H9 (cell line): Measurements from ENCODE around the gene CCNB1IP1. TPM values are rescaled to one million over a fixed set of nuclear protein-coding genes. Genes with fewer than 3 reads are reported as not detected.

Experiments
- DNase-seq: peaks from one replicate; pipeline ENCODE4 v3.0.0-alpha.2; 2017
- H2AFZ ChIP-seq: one replicate; pipeline ENCODE4 v1.6.1; 2013; ENCODE audit warnings: mild to moderate bottlenecking, low read length, control low read depth, moderate library complexity
- H2AK5ac ChIP-seq: 2 replicates; pipeline ENCODE4 v1.6.1; 2013; ENCODE audit warnings: low read length, control low read depth, mixed read lengths; ENCODE audit not compliant: insufficient read length
- H2BK120ac ChIP-seq: one replicate; pipeline ENCODE4 v1.6.1; 2013; ENCODE audit warnings: low read depth, mild to moderate bottlenecking, low read length, control low read depth, inconsistent platforms; ENCODE audit not compliant: poor library complexity, severe bottlenecking
- H2BK12ac ChIP-seq: 2 replicates; pipeline ENCODE4 v1.6.1; 2013; ENCODE audit warnings: low read length, control low read depth, mixed read lengths, low read depth; ENCODE audit not compliant: insufficient read length
- H2BK15ac ChIP-seq: 2 replicates; pipeline ENCODE4 v1.6.1; 2013; ENCODE audit warnings: low read depth, low read length, control low read depth
- H2BK20ac ChIP-seq: one replicate; pipeline ENCODE4 v1.6.1; 2013; ENCODE audit warnings: low read depth, mild to moderate bottlenecking, low read length, control low read depth, inconsistent platforms; ENCODE audit not compliant: poor library complexity, severe bottlenecking
- H2BK5ac ChIP-seq: 2 replicates; pipeline ENCODE4 v1.6.1; 2013; ENCODE audit warnings: low read length, control low read depth, mixed read lengths; ENCODE audit not compliant: insufficient read length
- H3K14ac ChIP-seq: 2 replicates; pipeline ENCODE4 v1.6.1; 2013; ENCODE audit warnings: low read length, control low read depth; ENCODE audit not compliant: insufficient read depth
- H3K18ac ChIP-seq: 2 replicates; pipeline ENCODE4 v1.6.1; 2013; ENCODE audit warnings: low read depth, mild to moderate bottlenecking, mixed read lengths, low read length, control low read depth; ENCODE audit not compliant: insufficient read length
- H3K23ac ChIP-seq: 2 replicates; pipeline ENCODE4 v1.6.1; 2013; ENCODE audit warnings: low read length, control low read depth, mixed read lengths, low read depth; ENCODE audit not compliant: insufficient read length
- H3K23me2 ChIP-seq: 2 replicates; pipeline ENCODE4 v1.6.1; 2013; ENCODE audit warnings: low read depth, mild to moderate bottlenecking, mixed read lengths, low read length, control low read depth; ENCODE audit not compliant: insufficient read length, poor library complexity, severe bottlenecking
- H3K27ac ChIP-seq: 2 replicates; pipeline ENCODE4 v1.5.1; 2013; ENCODE audit warnings: low read length, control low read depth, mixed read lengths, low read depth; ENCODE audit not compliant: insufficient read length
- H3K27me3 ChIP-seq: 2 replicates; pipeline ENCODE4 v1.6.1; 2013; ENCODE audit warnings: low read length, control low read depth, inconsistent platforms; ENCODE audit not compliant: insufficient read depth
- H3K4ac ChIP-seq: 2 replicates; pipeline ENCODE4 v1.6.1; 2013; ENCODE audit warnings: low read depth, mild to moderate bottlenecking, control low read depth, inconsistent platforms, low read length, moderate library complexity
- H3K4me1 ChIP-seq: 2 replicates; pipeline ENCODE4 v1.6.1; 2013; ENCODE audit warnings: low read length, control low read depth, inconsistent platforms; ENCODE audit not compliant: insufficient read depth
- H3K4me2 ChIP-seq: 2 replicates; pipeline ENCODE4 v1.6.1; 2013; ENCODE audit warnings: low read length, control low read depth, mixed read lengths; ENCODE audit not compliant: insufficient read length, insufficient read depth
- H3K56ac ChIP-seq: 2 replicates; pipeline ENCODE4 v1.6.1; 2013; ENCODE audit warnings: low read depth, mild to moderate bottlenecking, mixed read lengths, low read length, control low read depth; ENCODE audit not compliant: insufficient read length
- H3K79me1 ChIP-seq: 2 replicates; pipeline ENCODE4 v1.6.1; 2013; ENCODE audit warnings: low read depth, mild to moderate bottlenecking, moderate library complexity, low read length, control low read depth, inconsistent platforms; ENCODE audit not compliant: insufficient read depth, poor library complexity, severe bottlenecking
- H3K79me2 ChIP-seq: 2 replicates; pipeline ENCODE4 v1.6.1; 2013; ENCODE audit warnings: low read length, control low read depth, inconsistent platforms; ENCODE audit not compliant: insufficient read depth
- H3K9ac ChIP-seq: 2 replicates; pipeline ENCODE4 v1.6.1; 2013; ENCODE audit warnings: low read length, control low read depth, mixed read lengths; ENCODE audit not compliant: insufficient read length; ENCODE audit errors: extremely low read depth
- H3K9me3 ChIP-seq: one replicate; pipeline ENCODE4 v1.6.1; 2013; ENCODE audit warnings: low read depth, low read length, inconsistent platforms; ENCODE audit not compliant: control insufficient read depth
- H3T11ph ChIP-seq: one replicate; pipeline ENCODE4 v1.6.1; 2013; ENCODE audit warnings: mild to moderate bottlenecking, low read length, control low read depth, inconsistent platforms
- H4K20me1 ChIP-seq: one replicate; pipeline ENCODE4 v1.6.1; 2013; ENCODE audit not compliant: control insufficient read depth, insufficient read length, insufficient read depth
- H4K5ac ChIP-seq: 2 replicates; pipeline ENCODE4 v1.6.1; 2013; ENCODE audit warnings: low read depth, mild to moderate bottlenecking, mixed read lengths, low read length, control low read depth; ENCODE audit not compliant: insufficient read length
- H4K8ac ChIP-seq: replicated peaks from 2 replicates; pipeline ENCODE4 v1.6.1; 2013; ENCODE audit warnings: low read length, control low read depth, mixed read lengths, low read depth; ENCODE audit not compliant: insufficient read length
- H4K91ac ChIP-seq: 2 replicates; pipeline ENCODE4 v1.6.1; 2013; ENCODE audit warnings: low read depth, mild to moderate bottlenecking, moderate library complexity, mixed read lengths, low read length, control low read depth; ENCODE audit not compliant: insufficient read length
- H3K27ac Mint-ChIP-seq, 3 experiments: 2 replicates in 2 of 3; 3 replicates in 1 of 3; pipeline ENCODE4 v1.8.0; 2020 to 2021; ENCODE audit warnings: mixed read lengths in 3 of 3, mild to moderate bottlenecking in 1 of 3, moderate library complexity in 1 of 3
- H3K27me3 Mint-ChIP-seq: 2 replicates; pipeline ENCODE4 v1.8.0; 2021; ENCODE audit warnings: low read depth, mild to moderate bottlenecking, moderate library complexity, mixed read lengths
- H3K36me3 Mint-ChIP-seq, 3 experiments: 2 replicates in 2 of 3; 3 replicates in 1 of 3; pipeline ENCODE4 v1.8.0; 2020 to 2021; ENCODE audit warnings: low read depth in 3 of 3, mixed read lengths in 3 of 3; ENCODE audit not compliant: insufficient read depth in 1 of 3
- H3K4me1 Mint-ChIP-seq, 2 experiments: 2 replicates each; pipeline ENCODE4 v1.8.0; 2020; ENCODE audit warnings: mixed read lengths in 2 of 2
- H3K4me3 Mint-ChIP-seq, 2 experiments: 2 replicates in 1 of 2; 3 replicates in 1 of 2; pipeline ENCODE4 v1.8.0; 2020 to 2021; ENCODE audit warnings: mild to moderate bottlenecking in 2 of 2, mixed read lengths in 2 of 2, moderate library complexity in 1 of 2
- H3K9me3 Mint-ChIP-seq, 2 experiments: 2 replicates in 1 of 2; 3 replicates in 1 of 2; pipeline ENCODE4 v1.8.0; 2020; ENCODE audit warnings: mild to moderate bottlenecking in 2 of 2, mixed read lengths in 2 of 2, moderate library complexity in 1 of 2
- CTCF ChIP-seq: fragments of 200-600 bp; sonication (generic); conservative IDR thresholded peaks from 3 replicates; pipeline ENCODE4 v1.8.0; 2021; ENCODE audit warnings: antibody characterized with exemption, mild to moderate bottlenecking
- WGBS: extraction: QIAGEN DNeasy Blood & Tissue Kit; methylation state at CpG from one replicate; pipeline ENCODE4 v1.1.7; 2013; ENCODE audit warnings: missing lambda C conversion rate, low lambda C conversion rate, mixed read lengths; ENCODE audit not compliant: insufficient read length; ENCODE audit errors: extremely low coverage; 5-methylcytosine and 5-hydroxymethylcytosine counted together
- total RNA-seq: library from RNA; stranded (reverse); gene quantifications from 2 replicates; pipeline ENCODE4 v1.2.1, GENCODE V29; 2021

CCNB1IP1 gene
- total RNA-seq, 1 experiment from 2014 or later: 165 TPM

- H3K4me2 ChIP-seq: no peak overlapping the region
- no peak overlapping the region for H2BK15ac ChIP-seq
- no peaks in the 10 kb centered on the region for H3K4me1 ChIP-seq
- Mint-ChIP-seq H3K4me3 (no peak overlapping the region), H3K36me3 (peaks cover 26 to 78% (median 63%) of the 10 kb centered on the region in 3 experiments; a peak in 6 of 7 replicates), H3K4me1 (no peaks in the 10 kb centered on the region), H3K27ac (peak overlapping the region in 1 of 3 experiments; percentile 59; a peak in 2 of 7 replicates), H3K27me3 (no peaks in the 10 kb centered on the region), H3K9me3 (no peaks in the 10 kb centered on the region; a peak in 1 of 5 replicates)
- no peak overlapping the region for H2BK5ac ChIP-seq
- no peaks in the 10 kb centered on the region for H3K27me3 ChIP-seq
- no peak overlapping the region for H3K23ac ChIP-seq
- H3K4ac ChIP-seq: no peak overlapping the region
- H2BK20ac ChIP-seq: no peak overlapping the region
- H2BK120ac ChIP-seq: no peak overlapping the region
- H4K8ac ChIP-seq: no peak overlapping the region
- H2BK12ac ChIP-seq: no peak overlapping the region
- TF ChIP-seq CTCF: no peak
- H3K56ac ChIP-seq: no peak overlapping the region
- no peak for DNase-seq
- H2AK5ac ChIP-seq: no peak overlapping the region
- H2AFZ ChIP-seq: no peak overlapping the region
- H3K27ac ChIP-seq: no peak overlapping the region
- no peak overlapping the region for H4K5ac ChIP-seq
- no peaks in the 10 kb centered on the region for H3K23me2 ChIP-seq
- H3K79me2 ChIP-seq: no peaks in the 10 kb centered on the region
- H4K20me1 ChIP-seq: no peaks in the 10 kb centered on the region
- no peak overlapping the region for H3T11ph ChIP-seq
- H3K18ac ChIP-seq: no peak overlapping the region
- no peak overlapping the region for H4K91ac ChIP-seq
- no peak overlapping the region for H3K14ac ChIP-seq
- no peak overlapping the region for H3K9ac ChIP-seq
- no peaks in the 10 kb centered on the region for H3K79me1 ChIP-seq
- H3K9me3 ChIP-seq: no peaks in the 10 kb centered on the region
- no CpG with 5 or more reads among the region's 6 CpGs for WGBS
Observed at GRCh38 chr14:20380681-20381080, 47.6 kb upstream of the CCNB1IP1 start.
